H1 (cell line): ENCODE measurements around the gene KIF4A. TPM values are rescaled to one million over a fixed set of nuclear protein-coding genes. Genes with fewer than 3 reads are reported as not detected.
A peak's percentile ranks its signal among the peaks of the same experiment; 100 is the strongest.

Experiments used
- CHD1 ChIP-seq: IDR thresholded peaks from 2 replicates; pipeline ENCODE4 v1.6.1; 2012; ENCODE audit warnings: low read depth, low read length, improper control_type of control experiment
- CHD7 ChIP-seq: fragments of 300-600 bp; sonication (generic); IDR thresholded peaks from 2 replicates; pipeline ENCODE4 v1.7.1; 2012; ENCODE audit warnings: low read length, moderate library complexity, mild to moderate bottlenecking, inconsistent platforms; ENCODE audit not compliant: insufficient replicate concordance
- NRF1 ChIP-seq: IDR thresholded peaks from 2 replicates; pipeline ENCODE4 v1.6.1; 2011; ENCODE audit warnings: mild to moderate bottlenecking, low read depth, low read length, improper control_type of control experiment
- PHF8 ChIP-seq: fragments of 200-600 bp; sonication (generic); conservative IDR thresholded peaks from 2 replicates; pipeline ENCODE4 v1.7.1; 2012; ENCODE audit warnings: low read depth, mild to moderate bottlenecking, inconsistent platforms, low read length, moderate library complexity
- SIN3A ChIP-seq, 2 experiments: IDR thresholded peaks in 1 of 2; conservative IDR thresholded peaks in 1 of 2; 2 replicates each; pipeline ENCODE4 v1.6.1; 2011 to 2012; ENCODE audit warnings: low read length in 2 of 2, improper control_type of control experiment in 1 of 2, low read depth in 1 of 2, mild to moderate bottlenecking in 1 of 2
- TAF1 ChIP-seq: IDR thresholded peaks from 2 replicates; pipeline ENCODE4 v1.6.1; 2011; ENCODE audit warnings: mild to moderate bottlenecking, low read depth, low read length
- TBP ChIP-seq: IDR thresholded peaks from 2 replicates; pipeline ENCODE4 v1.6.1; 2011; ENCODE audit warnings: low read depth, low read length, improper control_type of control experiment
- TCF12 ChIP-seq: IDR thresholded peaks from 2 replicates; pipeline ENCODE4 v1.6.1; 2011; ENCODE audit warnings: low read depth, mild to moderate bottlenecking, low read length
- YY1 ChIP-seq: IDR thresholded peaks from 2 replicates; pipeline ENCODE4 v1.6.1; 2011; ENCODE audit warnings: low read depth, mild to moderate bottlenecking, low read length
- polyA plus RNA-seq, 7 experiments: library from polyadenylated mRNA; depleted of rRNA in 3 of 7; stranded (reverse) in 5 of 7; unstranded in 2 of 7; fragments of >200 nt in 5 of 7; fragments of 200-250 nt in 2 of 7; gene quantifications; 1 replicate in 5 of 7; 2 replicates in 1 of 7; 4 replicates in 1 of 7; pipeline versions ENCODE4 v1.2.1 to v1.2.3, GENCODE V29; 2011 to 2013; ENCODE audit warnings: missing spikeins in 2 of 7, mixed read lengths in 2 of 7
- total RNA-seq: library from RNA; stranded (reverse); fragmentation: NEBNext Ultra II Directional; extraction: Animal tissue kit (Norgen Biotek cat#: 25700); gene quantifications from 2 replicates; pipeline ENCODE4 v1.2.1, GENCODE V29; 2021

KIF4A gene
- total and polyA plus RNA-seq, 2 of the 8 experiments (the other 6 are each of a cell fraction or from before 2014, with no cell fraction given): 10.9 to 35.7 TPM

- TF ChIP-seq CHD7 (no peak), SIN3A (conservative IDR thresholded peaks at IDR 0.05 in 1 of 2, IDR thresholded peaks at IDR 0.05 in 1 of 2; ENCODE audit: low read depth in 1 of 2, low read length in 2 of 2) (0 out of 4 replicates have a peak, but pooled peaks of 1 of the 2 experiments have one; percentile 18), CHD1 (no peak), TCF12 (no peak), TBP (no peak), YY1 (no peak), TAF1 (0 out of 2 replicates have a peak, but pooled peaks have one; percentile 15), NRF1 (no peak), PHF8 (peak; percentile 31; the same call in 1 of the 2 replicates)
Measured at GRCh38 chrX:70455366-70456202, 165.7 kb downstream of the KIF4A start (continued).
